HepG2 (cell line): Measurements from ENCODE around the gene ABCF1. TPM values are rescaled to one million over a fixed set of nuclear protein-coding genes. Genes with fewer than 3 reads are reported as not detected.

Experiments
- ATAC-seq: fragments of 200-7000 bp; cut with Tn5 transposase; 3 replicates; pipeline ENCODE4 v1.9.1; 2020; ENCODE audit warnings: mild to moderate bottlenecking, moderate library complexity
- BruUV-seq: library from RNA; stranded (reverse); fragments of 400-500 nt; replicated peaks from 2 replicates; lab custom pipeline; 2021; lab: Mats Ljungman, UMichigan
- CTCF ChIA-PET: fragments of 300-600 bp; formaldehyde crosslinking; extraction: SDS; loops from one replicate; lab custom pipeline; 2021; ENCODE audit warnings: low total read pairs, inconsistent platforms, low intra/inter-chr PET ratio; lab: Yijun Ruan, JAX
- POLR2A ChIA-PET: fragments of 350-600 bp; sonication (Branson Sonifier 250); formaldehyde crosslinking; loops from one replicate; lab custom pipeline; 2020; ENCODE audit warnings: antibody characterized with exemption, inconsistent platforms; lab: Yijun Ruan, JAX
- DNase-seq: peaks from one replicate; pipeline ENCODE4 v3.0.0-alpha.2; 2015; ENCODE audit warnings: low spot score
- FAIRE-seq: peaks from 3 replicates; lab custom pipeline; 2011; peaks lifted over from hg19 to GRCh38; lab: Jason Lieb, UNC
- H2AFZ ChIP-seq: one replicate; pipeline ENCODE4 v1.6.1; 2011; ENCODE audit warnings: low read length, inconsistent platforms
- H3K27ac ChIP-seq: fragments of 300-600 bp; 3 replicates; pipeline ENCODE4 v1.8.0; 2011; ENCODE audit warnings: mixed run types, mild to moderate bottlenecking, mixed read lengths, low read length, inconsistent platforms; ENCODE audit not compliant: insufficient read depth; ENCODE audit errors: extremely low read length
- H3K27me3 ChIP-seq, 2 experiments: fragments of 200-600 bp in 1 of 2; 2 replicates in 1 of 2; 3 replicates in 1 of 2; pipeline versions ENCODE4 v1.6.0 to v1.8.0; 2011; ENCODE audit warnings: low read length in 2 of 2, mild to moderate bottlenecking in 2 of 2, moderate library complexity in 2 of 2, inconsistent platforms in 1 of 2; ENCODE audit not compliant: insufficient read depth in 2 of 2, control insufficient read depth in 1 of 2
- H3K36me3 ChIP-seq, 2 experiments: fragments of 200-600 bp in 1 of 2; replicated peaks in 1 of 2; 2 replicates in 1 of 2; 3 replicates in 1 of 2; pipeline versions ENCODE4 v1.5.1 to v1.8.0; 2011; ENCODE audit warnings: low read length in 2 of 2, inconsistent platforms in 1 of 2; ENCODE audit not compliant: insufficient read depth in 2 of 2, control insufficient read depth in 1 of 2
- H3K4me1 ChIP-seq: 2 replicates; pipeline ENCODE4 v1.5.1; 2012; ENCODE audit warnings: low read length, inconsistent platforms; ENCODE audit not compliant: insufficient read depth
- H3K4me2 ChIP-seq: 2 replicates; pipeline ENCODE4 v1.6.0; 2011; ENCODE audit warnings: low read depth, low read length, inconsistent platforms
- H3K4me3 ChIP-seq, 3 experiments: fragments of 200-600 bp in 1 of 3; sonication (generic), shearing (Covaris generic) in 1 of 3; replicated peaks in 1 of 3; 2 replicates each; pipeline ENCODE4 v1.5.1; 2011 to 2016; ENCODE audit warnings: low read length in 3 of 3, inconsistent platforms in 2 of 3, low read depth in 2 of 3, mild to moderate bottlenecking in 2 of 3, control low read depth in 1 of 3, mixed read lengths in 1 of 3; ENCODE audit not compliant: insufficient read depth in 1 of 3
- H3K79me2 ChIP-seq: one replicate; pipeline ENCODE4 v1.6.1; 2011; ENCODE audit warnings: low read length, inconsistent platforms; ENCODE audit not compliant: insufficient read depth
- H3K9ac ChIP-seq: 2 replicates; pipeline ENCODE4 v1.6.0; 2011; ENCODE audit warnings: mild to moderate bottlenecking, low read depth, low read length, inconsistent platforms; ENCODE audit not compliant: insufficient read depth
- H3K9me3 ChIP-seq: 2 replicates; pipeline ENCODE4 v1.5.1; 2012; ENCODE audit warnings: mild to moderate bottlenecking, low read length
- H4K20me1 ChIP-seq: 2 replicates; pipeline ENCODE4 v1.6.0; 2011; ENCODE audit warnings: inconsistent platforms, mild to moderate bottlenecking, low read length, moderate library complexity; ENCODE audit not compliant: insufficient read depth
- ARHGAP35 ChIP-seq: sonication (generic); formaldehyde crosslinking; IDR thresholded peaks from 2 replicates; pipeline ENCODE4 v1.9.0; 2022; ENCODE audit warnings: mild to moderate bottlenecking, inconsistent platforms, moderate library complexity, missing genetic modification reagents, borderline replicate concordance
- CEBPG ChIP-seq: IDR thresholded peaks from 2 replicates; pipeline ENCODE4 v1.6.1; 2016
- EED ChIP-seq: sonication (generic); formaldehyde crosslinking; IDR thresholded peaks from 2 replicates; pipeline ENCODE4 v1.5.0; 2020; ENCODE audit warnings: mild to moderate bottlenecking, missing genetic modification reagents
- ELF1 ChIP-seq: sonication (generic); formaldehyde crosslinking; IDR thresholded peaks from 2 replicates; pipeline ENCODE4 v1.4.0; 2020; ENCODE audit warnings: missing genetic modification reagents
- HNRNPL ChIP-seq: fragments of 200-400 bp; formaldehyde crosslinking; IDR thresholded peaks from 2 replicates; pipeline ENCODE4 v1.6.1; 2017; ENCODE audit warnings: mild to moderate bottlenecking, low read depth, low read length
- MEF2D ChIP-seq: sonication (generic); formaldehyde crosslinking; IDR thresholded peaks from 2 replicates; pipeline ENCODE4 v1.5.1; 2020; ENCODE audit warnings: mild to moderate bottlenecking, missing genetic modification reagents
- REXO4 ChIP-seq: sonication (generic); formaldehyde crosslinking; IDR thresholded peaks from 2 replicates; pipeline ENCODE4 v1.8.0; 2022; ENCODE audit warnings: missing genetic modification reagents, mild to moderate bottlenecking, borderline replicate concordance
- SETDB1 ChIP-seq: sonication (generic); formaldehyde crosslinking; IDR thresholded peaks from 2 replicates; pipeline ENCODE4 v1.5.1; 2020; ENCODE audit warnings: missing genetic modification reagents, mild to moderate bottlenecking, borderline replicate concordance
- SIX4 ChIP-seq: sonication (generic); formaldehyde crosslinking; IDR thresholded peaks from 2 replicates; pipeline ENCODE4 v1.4.0; 2020; ENCODE audit warnings: missing genetic modification reagents
- SOX5 ChIP-seq: IDR thresholded peaks from 2 replicates; pipeline ENCODE4 v1.6.1; 2016; ENCODE audit warnings: borderline replicate concordance
- ZFP41 ChIP-seq: sonication (generic); formaldehyde crosslinking; IDR thresholded peaks from 2 replicates; pipeline ENCODE4 v1.4.0; 2020; ENCODE audit warnings: mild to moderate bottlenecking, missing genetic modification reagents, borderline replicate concordance
- ZNF510 ChIP-seq: sonication (generic); formaldehyde crosslinking; IDR thresholded peaks from 2 replicates; pipeline ENCODE4 v1.4.0; 2020; ENCODE audit warnings: low read depth, mild to moderate bottlenecking, missing genetic modification reagents
- ZNF549 ChIP-seq: sonication (generic); formaldehyde crosslinking; IDR thresholded peaks from 2 replicates; pipeline ENCODE4 v1.5.0; 2020; ENCODE audit warnings: missing genetic modification reagents
- ZNF709 ChIP-seq: sonication (generic); formaldehyde crosslinking; IDR thresholded peaks from 2 replicates; pipeline ENCODE4 v1.5.0; 2020; ENCODE audit warnings: mild to moderate bottlenecking, missing genetic modification reagents
- ZNF775 ChIP-seq: sonication (generic); formaldehyde crosslinking; IDR thresholded peaks from 2 replicates; pipeline ENCODE4 v1.4.0; 2020; ENCODE audit warnings: missing genetic modification reagents, mild to moderate bottlenecking, moderate library complexity, borderline replicate concordance
- ZNF83 ChIP-seq: sonication (generic); formaldehyde crosslinking; IDR thresholded peaks from 2 replicates; pipeline ENCODE4 v1.4.0; 2020; ENCODE audit warnings: missing genetic modification reagents, mild to moderate bottlenecking, borderline replicate concordance
- WGBS: methylation state at CpG from one replicate; pipeline ENCODE4 v1.1.6; 2017; ENCODE audit warnings: low lambda C conversion rate; 5-methylcytosine and 5-hydroxymethylcytosine counted together
- in situ Hi-C: cut with HindIII; loops from 2 replicates; pipeline ENCODE4 v1.10.0; 2017; ENCODE audit warnings: low pct_unique_long_range_greater_than_20kb; ENCODE audit not compliant: extremely low pct_ligation_motif_present
- intact Hi-C: fragments of 100-400 bp; cut with micrococcal nuclease; formaldehyde crosslinking; loops from one replicate; pipeline ENCODE4 v1.10.0; 2022; ENCODE audit not compliant: unreplicated experiment
- polyA plus RNA-seq, 8 experiments: library from polyadenylated mRNA; depleted of rRNA in 3 of 8; stranded (reverse) in 7 of 8; unstranded in 1 of 8; fragments of >200 nt; fragmentation: Illumina TruSeq in 4 of 8; extraction: Trizol in 4 of 8; gene quantifications; 2 replicates each; pipeline versions ENCODE4 v1.2.1 to v1.2.3, GENCODE V29; 2011 to 2016; ENCODE audit warnings: low read depth in 4 of 8, missing spikeins in 1 of 8, mixed read lengths in 1 of 8; ENCODE audit not compliant: insufficient read depth in 1 of 8
- total RNA-seq, 5 experiments: library from RNA; depleted of rRNA; stranded (reverse); fragments of >200 nt; fragmentation: Illumina TruSeq; extraction: Trizol; gene quantifications; 2 replicates each; pipeline ENCODE4 v1.2.3, GENCODE V29; 2016; ENCODE audit warnings: low read depth in 1 of 5
- TF ChIP-seq, protein P1 (sequence below), 2 experiments: sonication (generic) in 1 of 2; formaldehyde crosslinking in 1 of 2; IDR thresholded peaks; 2 replicates each; pipeline versions ENCODE4 v1.5.1 to v1.6.1; 2011 to 2020; ENCODE audit warnings: borderline replicate concordance in 1 of 2, low read depth in 1 of 2, low read length in 1 of 2, mild to moderate bottlenecking in 1 of 2, missing genetic modification reagents in 1 of 2, moderate library complexity in 1 of 2
- TF ChIP-seq, protein P2 (sequence below): sonication (generic); formaldehyde crosslinking; IDR thresholded peaks from 2 replicates; pipeline ENCODE4 v1.5.0; 2020; ENCODE audit warnings: missing genetic modification reagents

The ABCF1 gene
- total and polyA plus RNA-seq, 2 of the 13 experiments (the other 11 are each of a cell fraction or from before 2014, with no cell fraction given), result 25.4 to 98.9 TPM

DNA sequence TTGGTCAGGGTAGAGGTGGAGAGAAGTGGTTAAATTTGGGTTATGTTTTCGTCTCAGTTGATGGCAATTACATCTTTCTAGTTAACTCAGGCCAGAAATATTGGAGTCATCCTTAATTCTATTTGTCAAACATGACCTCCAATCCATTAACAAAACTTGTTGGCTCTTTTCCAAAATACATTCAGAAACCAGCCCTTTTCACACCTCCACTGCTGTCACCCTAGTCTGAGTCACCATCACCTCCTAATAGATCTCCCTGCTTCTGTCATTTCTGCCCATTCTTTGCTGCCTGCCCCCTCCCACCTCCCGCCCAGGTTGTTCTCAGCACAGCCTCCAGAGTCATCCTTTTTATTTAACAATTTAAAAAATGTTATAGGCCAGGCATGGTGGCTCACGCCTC lies 3.0 kb upstream of the ABCF1 start:
- no peak overlapping the region for H3K27ac ChIP-seq
- no peak overlapping the region for H3K4me2 ChIP-seq
- H3K9me3 ChIP-seq, result no peaks in the 10 kb centered on the region
- H2AFZ ChIP-seq, result no peak overlapping the region
- peaks cover 21% of the 10 kb centered on the region for H3K79me2 ChIP-seq
- no peak for ATAC-seq
- no peak overlapping the region for H3K9ac ChIP-seq
- no peaks in the 10 kb centered on the region; a peak in 1 of 5 replicates for H3K27me3 ChIP-seq
- BruUV-seq, result no TSS peak
- ChIA-PET POLR2A (no interaction called here), CTCF (no interaction called here)
- in situ Hi-C loops (no loop called here), intact Hi-C loops (no loop called here)
- TF ChIP-seq ZFP41 (no peak), ZNF510 (CRISPR knock-in tag) (no peak), ELF1 (CRISPR knock-in tag) (no peak), EED (no peak), HNRNPL (no peak), ZNF775 (CRISPR knock-in tag) (no peak), SOX5 (no peak), SETDB1 (CRISPR knock-in tag) (no peak), ZNF549 (no peak), CEBPG (CRISPR knock-in tag) (no peak), MEF2D (CRISPR knock-in tag) (no peak), ARHGAP35 (CRISPR knock-in tag) (no peak), SIX4 (CRISPR knock-in tag) (no peak), ZNF83 (CRISPR knock-in tag) (no peak), REXO4 (CRISPR knock-in tag) (no peak), ZNF709 (CRISPR knock-in tag) (no peak)
- TF ChIP-seq, protein P1, sequence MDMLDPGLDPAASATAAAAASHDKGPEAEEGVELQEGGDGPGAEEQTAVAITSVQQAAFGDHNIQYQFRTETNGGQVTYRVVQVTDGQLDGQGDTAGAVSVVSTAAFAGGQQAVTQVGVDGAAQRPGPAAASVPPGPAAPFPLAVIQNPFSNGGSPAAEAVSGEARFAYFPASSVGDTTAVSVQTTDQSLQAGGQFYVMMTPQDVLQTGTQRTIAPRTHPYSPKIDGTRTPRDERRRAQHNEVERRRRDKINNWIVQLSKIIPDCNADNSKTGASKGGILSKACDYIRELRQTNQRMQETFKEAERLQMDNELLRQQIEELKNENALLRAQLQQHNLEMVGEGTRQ (IDR thresholded peaks at IDR 0.05; ENCODE audit: low read depth, low read length), result no peak
- TF ChIP-seq, protein P1 (CRISPR knock-in tag; IDR thresholded peaks at IDR 0.05; ENCODE audit: borderline replicate concordance), result no peak
- TF ChIP-seq, protein P2, sequence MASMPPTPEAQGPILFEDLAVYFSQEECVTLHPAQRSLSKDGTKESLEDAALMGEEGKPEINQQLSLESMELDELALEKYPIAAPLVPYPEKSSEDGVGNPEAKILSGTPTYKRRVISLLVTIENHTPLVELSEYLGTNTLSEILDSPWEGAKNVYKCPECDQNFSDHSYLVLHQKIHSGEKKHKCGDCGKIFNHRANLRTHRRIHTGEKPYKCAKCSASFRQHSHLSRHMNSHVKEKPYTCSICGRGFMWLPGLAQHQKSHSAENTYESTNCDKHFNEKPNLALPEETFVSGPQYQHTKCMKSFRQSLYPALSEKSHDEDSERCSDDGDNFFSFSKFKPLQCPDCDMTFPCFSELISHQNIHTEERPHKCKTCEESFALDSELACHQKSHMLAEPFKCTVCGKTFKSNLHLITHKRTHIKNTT (CRISPR knock-in tag), result no peak
- H3K4me3 ChIP-seq, result no peak overlapping the region
- DNase-seq, result no peak
- peaks cover 0 to 1% of the 10 kb centered on the region in 2 experiments; a peak in 1 of 5 replicates for H3K36me3 ChIP-seq
- no peak for FAIRE-seq
- 66% methylated on average over 3 of the region's 3 CpGs for WGBS
- peaks cover 18% of the 10 kb centered on the region for H4K20me1 ChIP-seq
- peaks cover 40% of the 10 kb centered on the region for H3K4me1 ChIP-seq
